HepG2 (cell line): ENCODE results near the gene UTF1. TPM values are rescaled to one million over a fixed set of nuclear protein-coding genes. Genes with fewer than 3 reads are reported as not detected.

Experiments used
- ATAC-seq: fragments of 200-7000 bp; cut with Tn5 transposase; 3 replicates; pipeline ENCODE4 v1.9.1; 2020; ENCODE audit warnings: mild to moderate bottlenecking, moderate library complexity
- BruUV-seq: library from RNA; stranded (reverse); fragments of 400-500 nt; replicated peaks from 2 replicates; lab custom pipeline; 2021; lab: Mats Ljungman, UMichigan
- CTCF ChIA-PET: fragments of 300-600 bp; formaldehyde crosslinking; extraction: SDS; loops from one replicate; lab custom pipeline; 2021; ENCODE audit warnings: low total read pairs, inconsistent platforms, low intra/inter-chr PET ratio; lab: Yijun Ruan, JAX
- POLR2A ChIA-PET: fragments of 350-600 bp; sonication (Branson Sonifier 250); formaldehyde crosslinking; loops from one replicate; lab custom pipeline; 2020; ENCODE audit warnings: antibody characterized with exemption, inconsistent platforms; lab: Yijun Ruan, JAX
- DNase-seq: peaks from one replicate; pipeline ENCODE4 v3.0.0-alpha.2; 2015; ENCODE audit warnings: low spot score
- FAIRE-seq: peaks from 3 replicates; lab custom pipeline; 2011; peaks lifted over from hg19 to GRCh38; lab: Jason Lieb, UNC
- H2AFZ ChIP-seq: one replicate; pipeline ENCODE4 v1.6.1; 2011; ENCODE audit warnings: low read length, inconsistent platforms
- H3K27ac ChIP-seq: fragments of 300-600 bp; 3 replicates; pipeline ENCODE4 v1.8.0; 2011; ENCODE audit warnings: mixed run types, mild to moderate bottlenecking, mixed read lengths, low read length, inconsistent platforms; ENCODE audit not compliant: insufficient read depth; ENCODE audit errors: extremely low read length
- H3K27me3 ChIP-seq, 2 experiments: fragments of 200-600 bp in 1 of 2; 2 replicates in 1 of 2; 3 replicates in 1 of 2; pipeline versions ENCODE4 v1.6.0 to v1.8.0; 2011; ENCODE audit warnings: low read length in 2 of 2, mild to moderate bottlenecking in 2 of 2, moderate library complexity in 2 of 2, inconsistent platforms in 1 of 2; ENCODE audit not compliant: insufficient read depth in 2 of 2, control insufficient read depth in 1 of 2
- H3K36me3 ChIP-seq, 2 experiments: fragments of 200-600 bp in 1 of 2; replicated peaks in 1 of 2; 2 replicates in 1 of 2; 3 replicates in 1 of 2; pipeline versions ENCODE4 v1.5.1 to v1.8.0; 2011; ENCODE audit warnings: low read length in 2 of 2, inconsistent platforms in 1 of 2; ENCODE audit not compliant: insufficient read depth in 2 of 2, control insufficient read depth in 1 of 2
- H3K4me1 ChIP-seq: 2 replicates; pipeline ENCODE4 v1.5.1; 2012; ENCODE audit warnings: low read length, inconsistent platforms; ENCODE audit not compliant: insufficient read depth
- H3K4me2 ChIP-seq: 2 replicates; pipeline ENCODE4 v1.6.0; 2011; ENCODE audit warnings: low read depth, low read length, inconsistent platforms
- H3K4me3 ChIP-seq, 3 experiments: fragments of 200-600 bp in 1 of 3; sonication (generic), shearing (Covaris generic) in 1 of 3; replicated peaks in 1 of 3; 2 replicates each; pipeline ENCODE4 v1.5.1; 2011 to 2016; ENCODE audit warnings: low read length in 3 of 3, inconsistent platforms in 2 of 3, low read depth in 2 of 3, mild to moderate bottlenecking in 2 of 3, control low read depth in 1 of 3, mixed read lengths in 1 of 3; ENCODE audit not compliant: insufficient read depth in 1 of 3
- H3K79me2 ChIP-seq: one replicate; pipeline ENCODE4 v1.6.1; 2011; ENCODE audit warnings: low read length, inconsistent platforms; ENCODE audit not compliant: insufficient read depth
- H3K9ac ChIP-seq: 2 replicates; pipeline ENCODE4 v1.6.0; 2011; ENCODE audit warnings: mild to moderate bottlenecking, low read depth, low read length, inconsistent platforms; ENCODE audit not compliant: insufficient read depth
- H3K9me3 ChIP-seq: 2 replicates; pipeline ENCODE4 v1.5.1; 2012; ENCODE audit warnings: mild to moderate bottlenecking, low read length
- H4K20me1 ChIP-seq: 2 replicates; pipeline ENCODE4 v1.6.0; 2011; ENCODE audit warnings: inconsistent platforms, mild to moderate bottlenecking, low read length, moderate library complexity; ENCODE audit not compliant: insufficient read depth
- FOXP1 ChIP-seq, 2 experiments: fragments of 450-650 bp in 1 of 2; IDR thresholded peaks; 2 replicates each; pipeline ENCODE4 v1.6.1; 2017 to 2018; ENCODE audit warnings: antibody characterized with exemption in 1 of 2
- GATAD1 ChIP-seq: IDR thresholded peaks from 2 replicates; pipeline ENCODE4 v1.6.1; 2016; ENCODE audit warnings: missing genetic modification reagents, missing compliant biosample characterization
- HIC2 ChIP-seq: sonication (generic); formaldehyde crosslinking; IDR thresholded peaks from 2 replicates; pipeline ENCODE4 v1.9.0; 2022; ENCODE audit warnings: low read depth, missing genetic modification reagents
- SOX5 ChIP-seq: IDR thresholded peaks from 2 replicates; pipeline ENCODE4 v1.6.1; 2016; ENCODE audit warnings: borderline replicate concordance
- SP4 ChIP-seq: sonication (generic); formaldehyde crosslinking; IDR thresholded peaks from 2 replicates; pipeline ENCODE4 v1.8.1; 2023; ENCODE audit warnings: mild to moderate bottlenecking, missing genetic modification reagents
- STAT6 ChIP-seq: sonication (generic); formaldehyde crosslinking; IDR thresholded peaks from 2 replicates; pipeline ENCODE4 v1.4.0; 2020; ENCODE audit warnings: missing genetic modification reagents, mild to moderate bottlenecking, borderline replicate concordance
- ZNF234 ChIP-seq: sonication (generic); formaldehyde crosslinking; conservative IDR thresholded peaks from 2 replicates; pipeline ENCODE4 v1.5.1; 2020; ENCODE audit warnings: mild to moderate bottlenecking, missing genetic modification reagents
- ZNF317 ChIP-seq: sonication (generic); formaldehyde crosslinking; IDR thresholded peaks from 2 replicates; pipeline ENCODE4 v1.5.0; 2020; ENCODE audit warnings: mild to moderate bottlenecking, missing genetic modification reagents
- ZUFSP ChIP-seq: sonication (generic); formaldehyde crosslinking; IDR thresholded peaks from 2 replicates; pipeline ENCODE4 v1.9.0; 2021; ENCODE audit warnings: missing genetic modification reagents, mild to moderate bottlenecking, borderline replicate concordance
- WGBS: methylation state at CpG from one replicate; pipeline ENCODE4 v1.1.6; 2017; ENCODE audit warnings: low lambda C conversion rate; 5-methylcytosine and 5-hydroxymethylcytosine counted together
- in situ Hi-C: cut with HindIII; loops from 2 replicates; pipeline ENCODE4 v1.10.0; 2017; ENCODE audit warnings: low pct_unique_long_range_greater_than_20kb; ENCODE audit not compliant: extremely low pct_ligation_motif_present
- intact Hi-C: fragments of 100-400 bp; cut with micrococcal nuclease; formaldehyde crosslinking; loops from one replicate; pipeline ENCODE4 v1.10.0; 2022; ENCODE audit not compliant: unreplicated experiment
- polyA plus RNA-seq, 8 experiments: library from polyadenylated mRNA; depleted of rRNA in 3 of 8; stranded (reverse) in 7 of 8; unstranded in 1 of 8; fragments of >200 nt; fragmentation: Illumina TruSeq in 4 of 8; extraction: Trizol in 4 of 8; gene quantifications; 2 replicates each; pipeline versions ENCODE4 v1.2.1 to v1.2.3, GENCODE V29; 2011 to 2016; ENCODE audit warnings: low read depth in 4 of 8, missing spikeins in 1 of 8, mixed read lengths in 1 of 8; ENCODE audit not compliant: insufficient read depth in 1 of 8
- total RNA-seq, 5 experiments: library from RNA; depleted of rRNA; stranded (reverse); fragments of >200 nt; fragmentation: Illumina TruSeq; extraction: Trizol; gene quantifications; 2 replicates each; pipeline ENCODE4 v1.2.3, GENCODE V29; 2016; ENCODE audit warnings: low read depth in 1 of 5

Gene UTF1
- total and polyA plus RNA-seq, 2 of the 13 experiments (the other 11 are each of a cell fraction or from before 2014, with no cell fraction given) = not detected

- Histone ChIP-seq H3K9ac (no peak overlapping the region), H3K79me2 (no peaks in the 10 kb centered on the region), H3K4me1 (no peaks in the 10 kb centered on the region), H4K20me1 (peaks cover 5% of the 10 kb centered on the region; the same call in 1 of the 2 replicates), H3K36me3 (no peaks in the 10 kb centered on the region), H3K27me3 (peaks cover 11 to 61% of the 10 kb centered on the region in 2 experiments; a peak in 4 of 5 replicates), H3K27ac (no peak overlapping the region), H3K9me3 (no peaks in the 10 kb centered on the region), H3K4me3 (no peak overlapping the region), H2AFZ (no peak overlapping the region), H3K4me2 (no peak overlapping the region)
- 32% methylated on average over 23 of the region's 27 CpGs for WGBS
- FAIRE-seq = no peak
- in situ Hi-C loops (no loop called here), intact Hi-C loops (no loop called here)
- DNase-seq = no peak
- no peak for TF ChIP-seq ZNF234
- no peak for TF ChIP-seq SP4 (CRISPR knock-in tag)
- TF ChIP-seq ZUFSP (CRISPR knock-in tag) = no peak
- no peak for TF ChIP-seq GATAD1 (CRISPR knock-in tag)
- no peak for ATAC-seq
- CTCF ChIA-PET = no interaction called here
- no TSS peak for BruUV-seq
- POLR2A ChIA-PET = no interaction called here
Measured at GRCh38 chr10:133210398-133211140, 19.4 kb upstream of the UTF1 start.

- Histone ChIP-seq H3K79me2 (no peaks in the 10 kb centered on the region), H4K20me1 (peaks cover 5% of the 10 kb centered on the region; the same call in 1 of the 2 replicates), H3K4me3 (no peak overlapping the region), H2AFZ (no peak overlapping the region), H3K9me3 (no peaks in the 10 kb centered on the region), H3K4me1 (no peaks in the 10 kb centered on the region), H3K36me3 (no peaks in the 10 kb centered on the region), H3K4me2 (no peak overlapping the region), H3K27ac (no peak overlapping the region), H3K9ac (no peak overlapping the region), H3K27me3 (peaks cover 11 to 67% of the 10 kb centered on the region in 2 experiments; a peak in 4 of 5 replicates)
- WGBS = 0% methylated on average over 2 of the region's 25 CpGs
- POLR2A ChIA-PET = no interaction called here
- ATAC-seq = no peak
- no peak for FAIRE-seq
- CTCF ChIA-PET = no interaction called here
- intact Hi-C loops = no loop called here
- no peak for DNase-seq
- no TSS peak for BruUV-seq
- in situ Hi-C loops = no loop called here
- TF ChIP-seq STAT6 (CRISPR knock-in tag) (no peak), FOXP1 (IDR thresholded peaks at IDR 0.05) (no peak), FOXP1 (CRISPR knock-in tag; IDR thresholded peaks at IDR 0.05) (no peak), HIC2 (CRISPR knock-in tag) (no peak), ZNF317 (no peak), SOX5 (CRISPR knock-in tag) (no peak)
Measured at GRCh38 chr10:133211141-133211830, 18.7 kb upstream of the UTF1 start.
